Calu3 (cell line): ENCODE data around the gene FBP2. TPM values are rescaled to one million over a fixed set of nuclear protein-coding genes. Genes with fewer than 3 reads are reported as not detected.

Experiments
- BruUV-seq: library from RNA; stranded (reverse); fragments of 400-500 nt; replicated peaks from 2 replicates; lab custom pipeline; 2021; lab: Mats Ljungman, UMichigan
- CTCF ChIA-PET: fragments of 300-600 bp; sonication (Branson Sonifier 250); formaldehyde crosslinking; loops from one replicate; lab custom pipeline; 2022; ENCODE audit warnings: antibody characterized with exemption; lab: Charles Lee
- DNase-seq: peaks from one replicate; pipeline ENCODE4 v3.0.0; 2022
- H3K27ac Mint-ChIP-seq: one replicate; pipeline ENCODE4 v1.8.0; 2022; ENCODE audit warnings: mixed read lengths; ENCODE audit not compliant: unreplicated experiment
- H3K27me3 Mint-ChIP-seq: one replicate; pipeline ENCODE4 v1.8.0; 2022; ENCODE audit warnings: mixed read lengths; ENCODE audit not compliant: unreplicated experiment
- H3K36me3 Mint-ChIP-seq: one replicate; pipeline ENCODE4 v1.8.0; 2022; ENCODE audit warnings: mild to moderate bottlenecking, moderate library complexity, mixed read lengths; ENCODE audit not compliant: insufficient read depth, unreplicated experiment
- H3K4me1 Mint-ChIP-seq: one replicate; pipeline ENCODE4 v1.8.0; 2022; ENCODE audit warnings: mild to moderate bottlenecking, low read depth, mixed read lengths; ENCODE audit not compliant: unreplicated experiment
- H3K4me3 Mint-ChIP-seq: one replicate; pipeline ENCODE4 v1.8.0; 2022; ENCODE audit warnings: mild to moderate bottlenecking, low read depth, moderate library complexity, mixed read lengths; ENCODE audit not compliant: unreplicated experiment
- H3K9me3 Mint-ChIP-seq: one replicate; pipeline ENCODE4 v1.8.0; 2022; ENCODE audit warnings: low read depth, mixed read lengths; ENCODE audit not compliant: unreplicated experiment
- intact Hi-C: fragments of 100-400 bp; cut with micrococcal nuclease; formaldehyde crosslinking; loops from one replicate; pipeline ENCODE4 v1.10.0; 2022; ENCODE audit not compliant: unreplicated experiment
- total RNA-seq: library from RNA; stranded (reverse); gene quantifications from 2 replicates; pipeline ENCODE4 v1.2.3, GENCODE V29; 2022
- TF ChIP-seq, protein P1 (sequence below): fragments of 200-600 bp; IDR thresholded peaks from one replicate; pipeline ENCODE4 v1.8.0; 2022; ENCODE audit warnings: antibody characterized with exemption; ENCODE audit not compliant: unreplicated experiment

Gene FBP2
- total RNA-seq, 1 experiment from 2014 or later = not detected

DNA sequence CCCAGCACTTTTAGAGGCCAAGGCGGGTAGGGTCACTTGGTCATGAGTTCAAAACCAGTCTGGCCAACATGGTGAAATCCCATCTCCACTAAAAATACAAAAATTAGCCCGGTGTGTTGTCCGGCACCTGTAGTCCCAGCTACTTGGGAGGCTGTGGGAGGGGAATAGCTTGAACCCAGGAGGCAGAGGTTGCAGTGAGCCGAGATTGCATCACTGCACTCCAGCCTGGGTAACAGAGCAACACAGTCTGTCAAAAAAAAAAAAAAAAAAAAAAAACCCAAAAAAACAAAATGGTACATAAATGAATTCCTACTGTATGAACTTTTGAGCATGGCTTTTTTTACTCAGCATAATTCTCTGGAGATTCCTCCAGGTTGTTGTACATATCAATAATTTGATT is 76.4 kb downstream of the FBP2 start:
- Mint-ChIP-seq H3K9me3 (no peaks in the 10 kb centered on the region), H3K27ac (no peak overlapping the region), H3K36me3 (no peaks in the 10 kb centered on the region), H3K27me3 (no peaks in the 10 kb centered on the region), H3K4me3 (no peak overlapping the region), H3K4me1 (no peaks in the 10 kb centered on the region)
- CTCF ChIA-PET = interaction anchor here (0.7 kb wide), 1 partner anchor 118 kb away, joined by 6 read pairs; no protein-coding TSS in a partner anchor
- BruUV-seq = no TSS peak
- intact Hi-C loops = no loop called here
- no peak for DNase-seq
- TF ChIP-seq, protein P1, sequence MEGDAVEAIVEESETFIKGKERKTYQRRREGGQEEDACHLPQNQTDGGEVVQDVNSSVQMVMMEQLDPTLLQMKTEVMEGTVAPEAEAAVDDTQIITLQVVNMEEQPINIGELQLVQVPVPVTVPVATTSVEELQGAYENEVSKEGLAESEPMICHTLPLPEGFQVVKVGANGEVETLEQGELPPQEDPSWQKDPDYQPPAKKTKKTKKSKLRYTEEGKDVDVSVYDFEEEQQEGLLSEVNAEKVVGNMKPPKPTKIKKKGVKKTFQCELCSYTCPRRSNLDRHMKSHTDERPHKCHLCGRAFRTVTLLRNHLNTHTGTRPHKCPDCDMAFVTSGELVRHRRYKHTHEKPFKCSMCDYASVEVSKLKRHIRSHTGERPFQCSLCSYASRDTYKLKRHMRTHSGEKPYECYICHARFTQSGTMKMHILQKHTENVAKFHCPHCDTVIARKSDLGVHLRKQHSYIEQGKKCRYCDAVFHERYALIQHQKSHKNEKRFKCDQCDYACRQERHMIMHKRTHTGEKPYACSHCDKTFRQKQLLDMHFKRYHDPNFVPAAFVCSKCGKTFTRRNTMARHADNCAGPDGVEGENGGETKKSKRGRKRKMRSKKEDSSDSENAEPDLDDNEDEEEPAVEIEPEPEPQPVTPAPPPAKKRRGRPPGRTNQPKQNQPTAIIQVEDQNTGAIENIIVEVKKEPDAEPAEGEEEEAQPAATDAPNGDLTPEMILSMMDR = no peak

DNA sequence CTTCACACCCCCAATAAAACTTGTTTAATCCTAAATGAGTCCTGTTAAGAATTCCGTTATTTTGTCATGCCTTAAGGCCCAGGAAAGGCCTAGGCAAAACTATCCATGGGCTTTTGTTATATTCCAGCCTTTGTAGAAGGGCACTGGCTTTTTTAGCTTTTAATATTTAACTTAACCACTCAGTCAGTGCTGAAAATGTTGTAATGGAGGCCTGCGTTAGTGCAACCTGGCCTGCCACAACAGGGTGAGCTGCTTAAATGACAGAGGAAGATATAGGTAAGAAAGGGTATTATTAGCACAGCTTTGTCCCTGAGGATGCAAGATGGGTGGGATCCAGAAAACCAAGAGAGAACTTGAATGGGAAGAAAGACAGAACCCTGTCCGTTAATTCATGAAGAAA is 78.9 kb downstream of the FBP2 start:
- no TSS peak for BruUV-seq
- Mint-ChIP-seq H3K9me3 (no peaks in the 10 kb centered on the region), H3K36me3 (no peaks in the 10 kb centered on the region), H3K27me3 (no peaks in the 10 kb centered on the region), H3K4me1 (no peaks in the 10 kb centered on the region), H3K27ac (no peak overlapping the region), H3K4me3 (no peak overlapping the region)
- CTCF ChIA-PET = no interaction called here
- TF ChIP-seq, protein P1 = no peak
- DNase-seq = no peak
- intact Hi-C loops = no loop called here

DNA sequence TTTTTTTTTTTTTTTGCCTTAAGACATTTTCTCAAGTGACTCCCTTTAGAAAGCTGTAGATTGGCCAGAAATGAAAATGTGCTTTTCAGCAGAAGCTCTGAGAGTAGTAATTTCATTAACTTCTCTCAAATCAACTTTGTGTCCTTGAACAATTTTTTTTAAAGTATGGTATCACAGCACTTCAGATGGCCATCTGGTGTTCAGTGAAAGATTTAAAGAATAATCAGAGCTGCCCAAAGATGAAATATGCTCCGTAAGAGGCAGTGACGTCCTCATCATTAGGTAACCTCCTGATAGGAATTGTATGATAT is 81.7 kb downstream of the FBP2 start:
- H3K36me3 Mint-ChIP-seq = no peaks in the 10 kb centered on the region
- H3K4me1 Mint-ChIP-seq = no peaks in the 10 kb centered on the region
- H3K9me3 Mint-ChIP-seq = no peaks in the 10 kb centered on the region
- H3K4me3 Mint-ChIP-seq = no peak overlapping the region
- TF ChIP-seq, protein P1 = no peak
- no TSS peak for BruUV-seq
- no peak for DNase-seq
- H3K27me3 Mint-ChIP-seq = no peaks in the 10 kb centered on the region
- intact Hi-C loops = no loop called here
- H3K27ac Mint-ChIP-seq = no peak overlapping the region
- CTCF ChIA-PET = interaction anchor here (0.7 kb wide), 2 partner anchors 10 to 525 kb away, joined by 3 read pairs; no protein-coding TSS in a partner anchor

DNA sequence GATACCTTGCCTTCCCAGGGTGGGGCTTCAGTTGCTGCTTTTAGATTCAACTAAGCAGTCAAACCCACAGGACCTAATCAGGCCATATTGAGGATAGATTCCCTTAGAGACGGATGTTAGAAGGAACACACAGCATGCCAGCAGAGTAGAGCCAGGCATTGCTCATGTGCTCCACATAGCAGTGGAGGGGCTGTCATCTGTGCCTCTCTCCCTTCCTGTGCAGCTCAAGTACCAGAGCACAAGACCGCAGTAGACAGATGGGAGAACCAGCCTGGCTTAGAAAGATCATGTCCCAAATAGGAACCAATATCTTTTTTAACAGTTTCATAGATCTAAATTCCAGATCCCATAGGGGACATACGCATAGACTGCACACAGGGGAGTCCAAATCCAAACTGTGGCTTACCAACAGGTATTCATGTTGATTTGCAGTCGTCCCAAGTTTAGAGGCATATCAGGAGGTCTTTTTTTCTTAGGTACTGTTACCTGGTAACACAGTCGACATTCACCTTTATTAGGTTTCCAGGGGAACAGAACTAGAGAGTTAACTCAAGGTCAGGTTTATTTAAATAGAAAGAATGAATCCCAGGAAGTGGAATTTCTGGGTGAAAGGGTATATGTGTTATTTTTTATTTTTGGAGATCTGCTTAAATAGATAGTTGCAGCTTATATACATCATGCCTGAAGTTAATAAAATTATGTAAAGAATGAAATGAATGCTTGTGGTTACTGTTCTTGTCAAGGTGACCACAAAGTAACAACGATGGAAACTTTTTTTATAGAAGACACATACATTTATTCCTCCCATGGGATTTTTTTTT is 82.3 kb downstream of the FBP2 start:
- BruUV-seq = no TSS peak
- no peak for DNase-seq
- Mint-ChIP-seq H3K4me3 (no peak overlapping the region), H3K27ac (no peak overlapping the region), H3K9me3 (no peaks in the 10 kb centered on the region), H3K27me3 (no peaks in the 10 kb centered on the region), H3K4me1 (no peaks in the 10 kb centered on the region), H3K36me3 (no peaks in the 10 kb centered on the region)
- TF ChIP-seq, protein P1 = no peak
- intact Hi-C loops = no loop called here
- CTCF ChIA-PET = interaction anchor here (0.7 kb wide), 2 partner anchors 10 to 525 kb away, joined by 3 read pairs; no protein-coding TSS in a partner anchor

Other genes starting within 250 kb of the FBP2 start
- gene PCAT7, start 38.7 kb downstream of the FBP2 start, total RNA-seq = 2.0 and 2.1 TPM in 2 replicates
- gene FBP1, start 45.7 kb upstream of the FBP2 start, total RNA-seq = 6.5 and 7.7 TPM in 2 replicates
- 89.5 and 90.2 TPM in 2 replicates for gene AOPEP, start 132.9 kb upstream of the FBP2 start, total RNA-seq